Duodenal mucosa (tissue), 2 donors: Measurements from ENCODE around the gene NDUFS2.

Experiments used
- H3K27ac ChIP-seq: one replicate; pipeline ENCODE4 v1.7.0; 2013; ENCODE audit warnings: low read depth, low read length
- H3K27me3 ChIP-seq, 2 donors: one replicate each; pipeline ENCODE4 v1.7.0; 2013; ENCODE audit warnings: low read length in 2 of 2, control low read depth in 1 of 2; ENCODE audit not compliant: insufficient read depth in 2 of 2, control insufficient read depth in 1 of 2
- H3K36me3 ChIP-seq, 2 donors: one replicate each; pipeline ENCODE4 v1.7.0; 2013; ENCODE audit warnings: low read length in 2 of 2, control low read depth in 1 of 2; ENCODE audit not compliant: insufficient read depth in 2 of 2, control insufficient read depth in 1 of 2
- H3K4me1 ChIP-seq, 2 donors: one replicate each; pipeline ENCODE4 v1.7.0; 2013; ENCODE audit warnings: low read length in 2 of 2, control low read depth in 1 of 2; ENCODE audit not compliant: insufficient read depth in 2 of 2, control insufficient read depth in 1 of 2
- H3K4me3 ChIP-seq, 2 donors: one replicate each; pipeline ENCODE4 v1.7.0; 2013; ENCODE audit warnings: low read length in 2 of 2, low read depth in 1 of 2
- H3K9ac ChIP-seq, 2 donors: one replicate each; pipeline ENCODE4 v1.7.0; 2013; ENCODE audit warnings: low read length in 2 of 2, low read depth in 1 of 2
- H3K9me3 ChIP-seq, 2 donors: one replicate each; pipeline ENCODE4 v1.7.0; 2013; ENCODE audit warnings: low read length in 2 of 2, control low read depth in 1 of 2; ENCODE audit not compliant: control insufficient read depth in 1 of 2

The NDUFS2 gene

GRCh38 chr1:161227196-161227871 is 25.2 kb downstream of the NDUFS2 start:
- Histone ChIP-seq H3K27ac (no peak overlapping the region), H3K36me3 (peaks cover 22 to 30% of the 10 kb centered on the region in 2 donors), H3K4me1 (peaks cover 37 to 40% of the 10 kb centered on the region in 2 donors), H3K9ac (peak overlapping the region; percentile 61 to 82), H3K27me3 (no peaks in the 10 kb centered on the region), H3K9me3 (no peaks in the 10 kb centered on the region), H3K4me3 (peak overlapping the region; percentile 95 to 98)

DNA sequence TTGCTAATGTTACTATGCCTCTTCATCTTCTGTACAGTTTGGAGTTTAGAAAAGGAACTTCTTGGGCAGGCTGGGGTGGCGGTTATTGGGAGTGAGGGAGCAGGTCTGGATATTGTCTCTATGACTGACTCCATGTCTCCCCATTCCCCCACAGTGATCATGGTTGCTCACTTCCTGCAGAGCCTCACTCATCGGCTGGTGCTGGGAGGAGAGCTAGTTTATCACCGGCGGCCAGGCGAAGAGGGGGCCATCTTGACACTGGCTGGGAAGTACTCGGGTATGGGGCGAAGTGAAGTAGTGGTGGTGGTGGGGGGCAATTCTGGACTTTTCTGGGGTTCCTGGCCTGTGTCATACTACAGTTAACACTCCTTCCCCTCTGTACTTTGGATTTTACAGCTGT is 25.9 kb downstream of the NDUFS2 start:
- no peak overlapping the region for H3K27ac ChIP-seq
- peak overlapping the region; percentile 61 to 82 for H3K9ac ChIP-seq
- no peaks in the 10 kb centered on the region for H3K9me3 ChIP-seq
- H3K27me3 ChIP-seq, result no peaks in the 10 kb centered on the region
- H3K36me3 ChIP-seq, result peaks cover 22 to 30% of the 10 kb centered on the region in 2 donors
- H3K4me3 ChIP-seq, result peak overlapping the region; percentile 95 to 98
- peaks cover 37 to 40% of the 10 kb centered on the region in 2 donors for H3K4me1 ChIP-seq

DNA sequence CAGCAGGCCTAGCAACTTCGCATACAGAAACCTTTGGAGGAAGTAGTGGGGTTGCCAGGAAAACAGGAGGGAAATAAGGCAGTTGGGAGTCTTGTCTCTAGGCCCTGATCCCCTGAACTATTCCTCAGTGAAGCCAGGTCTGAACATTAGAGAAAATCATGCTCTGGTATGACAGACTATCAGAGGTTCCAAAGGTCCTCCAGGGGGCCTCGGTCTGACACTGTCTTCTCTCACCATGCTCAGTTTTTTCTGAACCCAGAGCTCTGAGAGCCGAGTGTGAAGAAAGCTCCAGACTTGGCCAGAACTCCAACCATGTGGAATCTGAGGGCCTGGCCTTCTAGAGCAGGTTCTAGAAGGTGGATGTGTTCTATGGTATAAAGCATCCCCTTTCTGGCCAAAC is 27.7 kb downstream of the NDUFS2 start:
- H3K27ac ChIP-seq, result no peak overlapping the region
- H3K36me3 ChIP-seq, result peaks cover 22 to 30% of the 10 kb centered on the region in 2 donors
- no peaks in the 10 kb centered on the region for H3K27me3 ChIP-seq
- H3K4me3 ChIP-seq, result no peak overlapping the region
- H3K4me1 ChIP-seq, result peaks cover 23 to 25% of the 10 kb centered on the region in 2 donors
- H3K9me3 ChIP-seq, result no peaks in the 10 kb centered on the region
- H3K9ac ChIP-seq, result no peak overlapping the region

DNA sequence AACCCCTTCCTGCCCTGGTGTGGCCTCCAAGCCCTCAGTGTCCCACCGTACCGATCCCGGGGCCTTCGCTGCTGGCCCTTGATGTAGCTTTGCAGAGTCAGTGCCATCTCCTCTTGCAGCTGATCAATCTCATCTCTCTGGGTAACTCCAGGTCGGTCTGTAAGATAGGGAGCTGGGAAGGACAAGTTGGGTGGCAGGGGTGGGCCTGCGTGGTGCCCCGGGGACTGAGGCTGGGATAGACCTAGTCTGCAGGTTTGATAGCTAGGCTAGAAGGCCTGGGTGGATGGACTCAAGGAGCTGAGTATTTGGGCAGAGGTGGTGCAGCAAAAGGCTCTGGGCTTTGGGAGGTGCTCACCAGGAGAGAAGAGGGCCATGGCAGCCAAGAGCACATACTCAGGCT is 28.6 kb downstream of the NDUFS2 start:
- Histone ChIP-seq H3K27me3 (no peaks in the 10 kb centered on the region), H3K4me3 (no peak overlapping the region), H3K27ac (no peak overlapping the region), H3K9me3 (no peaks in the 10 kb centered on the region), H3K9ac (no peak overlapping the region), H3K4me1 (peaks cover 17 to 19% of the 10 kb centered on the region in 2 donors), H3K36me3 (peaks cover 22 to 30% of the 10 kb centered on the region in 2 donors)

DNA sequence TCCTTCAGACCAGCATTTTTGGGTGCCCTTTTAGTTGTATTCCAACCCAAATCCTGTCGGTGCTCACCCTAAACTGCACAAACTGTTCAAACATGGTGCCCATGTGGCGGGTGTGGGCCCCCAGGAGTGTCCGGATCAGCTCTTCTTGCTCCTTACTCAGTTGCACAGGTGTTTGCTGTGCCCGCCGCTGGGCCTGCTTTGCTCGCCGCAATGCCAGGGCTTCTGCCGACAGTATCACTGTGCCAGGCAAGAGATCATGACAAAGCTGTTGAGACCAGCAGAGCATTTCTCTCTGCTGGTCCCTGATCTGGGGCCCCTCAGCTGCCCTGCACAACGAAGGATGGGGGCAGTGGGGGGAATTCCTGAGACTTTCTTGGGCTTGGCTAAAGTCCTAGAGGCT is 30.9 kb downstream of the NDUFS2 start:
- peaks cover 0 to 1% of the 10 kb centered on the region in 2 donors for H3K4me1 ChIP-seq
- no peak overlapping the region for H3K27ac ChIP-seq
- peaks cover 20 to 28% of the 10 kb centered on the region in 2 donors for H3K36me3 ChIP-seq
- H3K9me3 ChIP-seq, result no peaks in the 10 kb centered on the region
- H3K9ac ChIP-seq, result no peak overlapping the region
- H3K4me3 ChIP-seq, result no peak overlapping the region
- no peaks in the 10 kb centered on the region for H3K27me3 ChIP-seq

- Histone ChIP-seq H3K4me3 (no peak overlapping the region), H3K4me1 (no peaks in the 10 kb centered on the region), H3K9ac (no peak overlapping the region), H3K27me3 (no peaks in the 10 kb centered on the region), H3K36me3 (no peaks in the 10 kb centered on the region), H3K27ac (no peak overlapping the region), H3K9me3 (no peaks in the 10 kb centered on the region)
Observed at GRCh38 chr1:161235957-161236775, 34.0 kb downstream of the NDUFS2 start.

GRCh38 chr1:161238039-161238473 is 35.9 kb downstream of the NDUFS2 start, which contains the start of gene NR1I3:
Gene NR1I3 (minus strand): TSS chr1:161238203. CDS start chr1:161236565, 1,638 bp downstream.
- H3K4me3 ChIP-seq, result no peak within 1 kb of the TSS
- no peak within 1 kb of the TSS for H3K27ac ChIP-seq
- no peak within 1 kb of the TSS for H3K9ac ChIP-seq
- no peaks in the 10 kb centered on the region for H3K9me3 ChIP-seq
- no peaks in the 10 kb centered on the region for H3K4me1 ChIP-seq
- H3K27me3 ChIP-seq, result no peaks in the 10 kb centered on the region
- H3K36me3 ChIP-seq, result no peaks in the 10 kb centered on the region

DNA sequence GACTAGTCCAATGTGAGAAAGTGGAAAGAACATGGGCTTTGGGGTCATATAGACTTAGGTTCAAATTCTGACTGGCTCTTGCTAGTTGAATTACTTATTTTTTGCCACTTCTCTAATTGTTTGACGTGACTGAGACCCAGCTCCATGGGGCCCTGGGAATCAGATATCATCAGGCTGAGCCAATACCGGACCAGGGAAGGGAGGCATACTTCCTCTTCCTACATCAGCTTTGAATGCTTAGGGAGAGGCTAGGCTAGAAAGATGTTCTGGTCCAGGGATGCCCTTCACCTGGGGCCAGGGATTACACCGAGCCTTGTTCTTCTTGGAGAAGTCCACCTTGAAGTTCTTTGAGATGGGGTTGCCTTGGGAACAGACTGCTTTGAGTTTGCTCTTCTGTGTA is 39.5 kb downstream of the NDUFS2 start:
- Histone ChIP-seq H3K27ac (no peak overlapping the region), H3K4me3 (no peak overlapping the region), H3K27me3 (no peaks in the 10 kb centered on the region), H3K9ac (no peak overlapping the region), H3K9me3 (no peaks in the 10 kb centered on the region), H3K36me3 (no peaks in the 10 kb centered on the region), H3K4me1 (no peaks in the 10 kb centered on the region)

GRCh38 chr1:161242313-161242712 is 40.1 kb downstream of the NDUFS2 start:
- Histone ChIP-seq H3K27ac (no peak overlapping the region), H3K27me3 (no peaks in the 10 kb centered on the region), H3K4me3 (no peak overlapping the region), H3K4me1 (no peaks in the 10 kb centered on the region), H3K9me3 (no peaks in the 10 kb centered on the region), H3K9ac (no peak overlapping the region), H3K36me3 (no peaks in the 10 kb centered on the region)

GRCh38 chr1:161244888-161245287 is 42.7 kb downstream of the NDUFS2 start:
- Histone ChIP-seq H3K4me1 (no peaks in the 10 kb centered on the region), H3K27ac (no peak overlapping the region), H3K9me3 (no peaks in the 10 kb centered on the region), H3K27me3 (no peaks in the 10 kb centered on the region), H3K36me3 (no peaks in the 10 kb centered on the region), H3K9ac (no peak overlapping the region), H3K4me3 (no peak overlapping the region)
